GM12892 (cell line): Measurements from ENCODE around the gene RFX1.

Experiments
- DNase-seq: peaks from one replicate; pipeline ENCODE4 v3.0.0; 2011; ENCODE audit not compliant: insufficient read length
- FAIRE-seq: peaks from 2 replicates; lab custom pipeline; 2011; peaks lifted over from hg19 to GRCh38; lab: Jason Lieb, UNC
- POLR2A ChIP-seq: IDR thresholded peaks from 2 replicates; pipeline ENCODE4 v1.6.1; 2011; ENCODE audit warnings: low read depth, low read length, control low read depth
- POLR2AphosphoS5 ChIP-seq: IDR thresholded peaks from 2 replicates; pipeline ENCODE4 v1.6.1; 2011; ENCODE audit warnings: low read depth, low read length, control low read depth
- TAF1 ChIP-seq: IDR thresholded peaks from 2 replicates; pipeline ENCODE4 v1.6.1; 2011; ENCODE audit warnings: low read depth, mild to moderate bottlenecking, control low read depth, low read length, borderline replicate concordance

The RFX1 gene

GRCh38 chr19:13959962-13960862 lies 45.9 kb downstream of the RFX1 start:
- DNase-seq (no peak), FAIRE-seq (no peak)
- TF ChIP-seq POLR2A, result no peak; the same call in 1 of the 2 replicates

- DNase-seq (no peak), FAIRE-seq (no peak)
- no peak for TF ChIP-seq POLR2A
- TF ChIP-seq TAF1, result no peak
- TF ChIP-seq POLR2AphosphoS5, result no peak
Observed at GRCh38 chr19:13959141-13959961, 46.8 kb downstream of the RFX1 start.

GRCh38 chr19:13958043-13958442 lies 48.1 kb downstream of the RFX1 start:
- FAIRE-seq (no peak), DNase-seq (no peak)
- TF ChIP-seq POLR2AphosphoS5 (no peak), TAF1 (no peak), POLR2A (no peak)

GRCh38 chr19:13957051-13957450 lies 49.1 kb downstream of the RFX1 start:
- no peak for DNase-seq
- no peak for FAIRE-seq
- TF ChIP-seq POLR2A, result no peak
- no peak for TF ChIP-seq POLR2AphosphoS5
- no peak for TF ChIP-seq TAF1

- TF ChIP-seq TAF1, result no peak
- no peak for TF ChIP-seq POLR2A
- FAIRE-seq, result no peak
- no peak for DNase-seq
Observed at GRCh38 chr19:13956365-13956744, 49.8 kb downstream of the RFX1 start.

GRCh38 chr19:13955662-13956364 lies 50.3 kb downstream of the RFX1 start:
- DNase-seq (no peak), FAIRE-seq (no peak)
- no peak for TF ChIP-seq TAF1
- no peak for TF ChIP-seq POLR2A
- TF ChIP-seq POLR2AphosphoS5, result no peak

- FAIRE-seq (no peak), DNase-seq (no peak)
- TF ChIP-seq POLR2A (no peak), TAF1 (no peak), POLR2AphosphoS5 (no peak)
Observed at GRCh38 chr19:13954185-13954584, 51.9 kb downstream of the RFX1 start.

GRCh38 chr19:13952931-13953531 lies 53.1 kb downstream of the RFX1 start:
- TF ChIP-seq POLR2AphosphoS5 (no peak), TAF1 (no peak)
- DNase-seq (no peak), FAIRE-seq (no peak)

GRCh38 chr19:13952154-13952930 lies 53.8 kb downstream of the RFX1 start, which contains the start of gene DCAF15:
TSS of gene DCAF15 (plus strand) at chr19:13952509. CDS start at chr19:13952513, 4 bp downstream.
- peak; percentile 100 for DNase-seq
- TF ChIP-seq POLR2A, result peak; percentile 73; the same call in 1 of the 2 replicates
- 0 out of 2 replicates have a peak, but pooled peaks have one; percentile 24 for TF ChIP-seq POLR2AphosphoS5
- peak; percentile 92 for TF ChIP-seq TAF1
- FAIRE-seq, result peak; percentile 100

- DNase-seq (no peak), FAIRE-seq (no peak)
- TF ChIP-seq POLR2A (no peak), TAF1 (no peak), POLR2AphosphoS5 (no peak)
Observed at GRCh38 chr19:13951799-13952153, 54.3 kb downstream of the RFX1 start.
